HCT116 (cell line): ENCODE results near the gene GNAI3. TPM values are rescaled to one million over a fixed set of nuclear protein-coding genes. Genes with fewer than 3 reads are reported as not detected.

ENCODE experiments used
- ATAC-seq: fragments of 200-7000 bp; cut with Tn5 transposase; 2 replicates; pipeline ENCODE4 v1.9.1; 2020; ENCODE audit warnings: mild to moderate bottlenecking, moderate library complexity
- BruUV-seq: library from RNA; stranded (reverse); fragments of 400-500 nt; replicated peaks from 2 replicates; lab custom pipeline; 2021; lab: Mats Ljungman, UMichigan
- CTCF ChIA-PET: fragments of 300-600 bp; sonication (Branson Sonifier 250); formaldehyde crosslinking; loops from one replicate; lab custom pipeline; 2021; ENCODE audit warnings: antibody characterized with exemption; lab: Charles Lee
- POLR2A ChIA-PET: fragments of 300-600, 350-600 bp; sonication (Branson Sonifier 250); formaldehyde crosslinking; loops from one replicate; lab custom pipeline; 2021; ENCODE audit warnings: antibody characterized with exemption; lab: Charles Lee
- RAD21 ChIA-PET, 2 experiments: fragments of 300-600 bp; sonication (Branson Sonifier 250); formaldehyde crosslinking; loops; one replicate each; lab custom pipeline; 2023; ENCODE audit warnings: low total read pairs in 2 of 2; ENCODE audit not compliant: uncharacterized antibody in 2 of 2, unreplicated experiment in 2 of 2, low non-redundant PET in 1 of 2; lab: Charles Lee
- DNase-seq: peaks from one replicate; pipeline ENCODE4 v3.0.0-alpha.2; 2010; ENCODE audit warnings: low read depth, low spot score
- H2AFZ ChIP-seq: fragments of 200-600 bp; shearing (Covaris generic), sonication (generic); 2 replicates; pipeline ENCODE4 v1.6.1; 2017; ENCODE audit warnings: low read depth, mixed run types, mixed read lengths, antibody characterized with exemption, low read length; ENCODE audit not compliant: poor library complexity, severe bottlenecking
- H3K27ac ChIP-seq: 2 replicates; pipeline ENCODE4 v1.5.1; 2012; ENCODE audit warnings: low read depth, low read length
- H3K27me3 ChIP-seq: fragments of 200-600 bp; sonication (generic); 2 replicates; pipeline ENCODE4 v1.6.1; 2016; ENCODE audit warnings: mixed run types, low read length, mixed read lengths; ENCODE audit not compliant: insufficient read depth
- H3K36me3 ChIP-seq, 2 experiments: fragments of 200-500 bp in 1 of 2; fragments of 200-600 bp in 1 of 2; sonication (Bioruptor generic) in 1 of 2; sonication (generic) in 1 of 2; 2 replicates each; pipeline versions ENCODE4 v1.5.1 to v1.6.1; 2014 to 2016; ENCODE audit warnings: low read length in 2 of 2, inconsistent platforms in 1 of 2, mixed read lengths in 1 of 2, mixed run types in 1 of 2; ENCODE audit not compliant: insufficient read depth in 2 of 2, control insufficient read depth in 1 of 2
- H3K4me1 ChIP-seq, 2 experiments: fragments of 200-600 bp in 1 of 2; sonication (generic) in 1 of 2; 2 replicates each; pipeline versions ENCODE4 v1.5.1 to v1.6.1; 2012 to 2017; ENCODE audit warnings: low read length in 2 of 2, inconsistent platforms in 1 of 2, mild to moderate bottlenecking in 1 of 2, mixed read lengths in 1 of 2, mixed run types in 1 of 2, moderate library complexity in 1 of 2; ENCODE audit not compliant: insufficient read depth in 2 of 2, control insufficient read depth in 1 of 2
- H3K4me2 ChIP-seq: fragments of 200-600 bp; sonication (generic); 2 replicates; pipeline ENCODE4 v1.6.1; 2017; ENCODE audit warnings: mixed run types, low read length, mixed read lengths
- H3K4me3 ChIP-seq, 2 experiments: fragments of 200-600 bp in 1 of 2; sonication (generic) in 1 of 2; replicated peaks in 1 of 2; 2 replicates each; pipeline ENCODE4 v1.5.1; 2011 to 2016; ENCODE audit warnings: low read length in 2 of 2, control low read depth in 1 of 2, low read depth in 1 of 2, mild to moderate bottlenecking in 1 of 2, mixed read lengths in 1 of 2, mixed run types in 1 of 2
- H3K79me2 ChIP-seq: fragments of 200-600 bp; sonication (generic); 2 replicates; pipeline ENCODE4 v1.6.1; 2017; ENCODE audit warnings: mild to moderate bottlenecking, mixed run types, low read length, moderate library complexity, mixed read lengths; ENCODE audit not compliant: insufficient read depth
- H3K9ac ChIP-seq: fragments of 200-600 bp; sonication (generic); 2 replicates; pipeline ENCODE4 v1.6.1; 2016; ENCODE audit warnings: low read length, mixed read lengths
- H3K9me2 ChIP-seq: fragments of 200-600 bp; sonication (generic), shearing (Covaris generic); 2 replicates; pipeline ENCODE4 v1.6.1; 2017; ENCODE audit warnings: mixed run types, mild to moderate bottlenecking, moderate library complexity; ENCODE audit not compliant: insufficient read depth
- H3K9me3 ChIP-seq, 2 experiments: fragments of 200-500 bp in 1 of 2; fragments of 200-600 bp in 1 of 2; sonication (Bioruptor generic) in 1 of 2; sonication (generic) in 1 of 2; 2 replicates each; pipeline ENCODE4 v1.6.1; 2014 to 2017; ENCODE audit warnings: low read length in 2 of 2, mixed read lengths in 2 of 2, inconsistent platforms in 1 of 2, low read depth in 1 of 2, mild to moderate bottlenecking in 1 of 2, mixed run types in 1 of 2, moderate library complexity in 1 of 2; ENCODE audit not compliant: control insufficient read depth in 1 of 2, insufficient read depth in 1 of 2
- H4K20me1 ChIP-seq: fragments of 200-600 bp; sonication (generic), shearing (Covaris generic); 2 replicates; pipeline ENCODE4 v1.6.1; 2017; ENCODE audit warnings: mixed run types, mild to moderate bottlenecking, moderate library complexity; ENCODE audit not compliant: insufficient read depth
- ATF3 ChIP-seq: IDR thresholded peaks from 2 replicates; pipeline ENCODE4 v1.6.1; 2012
- CBX3 ChIP-seq: IDR thresholded peaks from 2 replicates; pipeline ENCODE4 v1.6.1; 2012; ENCODE audit warnings: low read depth
- CEBPB ChIP-seq: IDR thresholded peaks from 2 replicates; pipeline ENCODE4 v1.6.1; 2012; ENCODE audit warnings: low read depth
- EGR1 ChIP-seq: IDR thresholded peaks from 2 replicates; pipeline ENCODE4 v1.6.1; 2012; ENCODE audit warnings: low read depth
- ELF1 ChIP-seq: IDR thresholded peaks from 2 replicates; pipeline ENCODE4 v1.6.1; 2012; ENCODE audit warnings: low read depth, borderline replicate concordance
- EZH2 ChIP-seq: fragments of 200-600 bp; sonication (generic); IDR thresholded peaks from 2 replicates; pipeline ENCODE4 v1.6.1; 2017; ENCODE audit warnings: antibody characterized with exemption, mixed run types
- EZH2phosphoT487 ChIP-seq: fragments of 200-600 bp; IDR thresholded peaks from 2 replicates; pipeline ENCODE4 v1.6.1; 2018; ENCODE audit warnings: antibody characterized with exemption, borderline replicate concordance
- JUND ChIP-seq: IDR thresholded peaks from 2 replicates; pipeline ENCODE4 v1.6.1; 2012
- POLR2A ChIP-seq: IDR thresholded peaks from 2 replicates; pipeline ENCODE4 v1.7.0; 2011; ENCODE audit warnings: borderline replicate concordance; ENCODE audit not compliant: insufficient read depth, insufficient read length; ENCODE audit errors: extremely low read depth
- POLR2AphosphoS5 ChIP-seq: IDR thresholded peaks from 2 replicates; pipeline ENCODE4 v1.6.1; 2011; ENCODE audit warnings: mild to moderate bottlenecking, low read depth, low read length, moderate library complexity
- RAD21 ChIP-seq: IDR thresholded peaks from 2 replicates; pipeline ENCODE4 v1.6.1; 2012; ENCODE audit warnings: low read depth, mild to moderate bottlenecking
- SIN3A ChIP-seq: IDR thresholded peaks from 2 replicates; pipeline ENCODE4 v1.6.1; 2012; ENCODE audit warnings: low read depth
- SP1 ChIP-seq: IDR thresholded peaks from 2 replicates; pipeline ENCODE4 v1.6.1; 2012; ENCODE audit warnings: low read depth
- SRF ChIP-seq: IDR thresholded peaks from 2 replicates; pipeline ENCODE4 v1.6.1; 2012; ENCODE audit warnings: low read depth
- TCF7L2 ChIP-seq: IDR thresholded peaks from 2 replicates; pipeline ENCODE4 v1.7.0; 2011; ENCODE audit warnings: borderline replicate concordance, inconsistent platforms; ENCODE audit not compliant: insufficient read depth, insufficient read length; ENCODE audit errors: extremely low read depth
- YY1 ChIP-seq: IDR thresholded peaks from 2 replicates; pipeline ENCODE4 v1.6.1; 2011; ENCODE audit warnings: low read length, low read depth, moderate library complexity, mild to moderate bottlenecking; ENCODE audit not compliant: insufficient replicate concordance; ENCODE audit errors: extremely low read depth
- ZFX ChIP-seq: fragments of 450-650 bp; IDR thresholded peaks from 2 replicates; pipeline ENCODE4 v1.6.1; 2017
- ZNF274 ChIP-seq: fragments of 200-500 bp; sonication (Bioruptor generic); IDR thresholded peaks from 2 replicates; pipeline ENCODE4 v1.6.1; 2014; ENCODE audit warnings: mild to moderate bottlenecking, low read depth, low read length, inconsistent platforms
- intact Hi-C: fragments of 100-400 bp; cut with micrococcal nuclease; formaldehyde crosslinking; loops from 2 replicates; pipeline ENCODE4 v1.10.0; 2022
- total RNA-seq: library from RNA; stranded (reverse); gene quantifications from one replicate; pipeline ENCODE4 v1.2.1, GENCODE V29; 2021; ENCODE audit not compliant: unreplicated experiment

Gene GNAI3
- total RNA-seq, 1 experiment from 2014 or later, result 9.5 TPM

GRCh38 chr1:109504974-109505373 lies 43.4 kb upstream of the GNAI3 start:
- POLR2A ChIA-PET, result no interaction called here

GRCh38 chr1:109508001-109508872 lies 40.2 kb upstream of the GNAI3 start:
- no peaks in the 10 kb centered on the region for H3K9me3 ChIP-seq
- ChIA-PET POLR2A (no interaction called here), RAD21 (no interaction called here), CTCF (no interaction called here)
- no peak overlapping the region for H3K9ac ChIP-seq
- no peak overlapping the region for H2AFZ ChIP-seq
- BruUV-seq, result no TSS peak
- no peaks in the 10 kb centered on the region for H3K36me3 ChIP-seq
- H3K27ac ChIP-seq, result no peak overlapping the region
- H3K4me3 ChIP-seq, result no peak overlapping the region
- intact Hi-C loops, result no loop called here
- H3K4me2 ChIP-seq, result no peak overlapping the region
- no peaks in the 10 kb centered on the region for H4K20me1 ChIP-seq
- ATAC-seq (no peak), DNase-seq (no peak)
- H3K4me1 ChIP-seq, result peaks cover 0 to 5% of the 10 kb centered on the region in 2 experiments; a peak in 2 of 4 replicates
- no peaks in the 10 kb centered on the region for H3K79me2 ChIP-seq
- no peaks in the 10 kb centered on the region; the same call in 1 of the 2 replicates for H3K9me2 ChIP-seq
- peaks cover 7% of the 10 kb centered on the region; the same call in 1 of the 2 replicates for H3K27me3 ChIP-seq
- no peak for TF ChIP-seq YY1
- TF ChIP-seq POLR2AphosphoS5, result no peak
- no peak for TF ChIP-seq TCF7L2
- TF ChIP-seq ZFX, result no peak
- no peak for TF ChIP-seq CBX3
- TF ChIP-seq CEBPB, result no peak
- no peak for TF ChIP-seq JUND
- TF ChIP-seq EZH2phosphoT487, result no peak
- no peak for TF ChIP-seq EGR1
- no peak for TF ChIP-seq SP1
- no peak for TF ChIP-seq POLR2A
- no peak for TF ChIP-seq ATF3
- no peak for TF ChIP-seq SRF
- TF ChIP-seq EZH2, result no peak
- no peak for TF ChIP-seq RAD21
- no peak for TF ChIP-seq ELF1

More at GRCh38 chr1:109504974-109505373, 43.4 kb upstream of the GNAI3 start:
- ChIA-PET CTCF (interaction anchor here (1.2 to 1.6 kb wide), 2 partner anchors 11 to 15 kb away, joined by 3 to 4 read pairs; partner anchors contain the start of gene CYB561D1), RAD21 (no interaction called here)
- ATAC-seq (no peak), DNase-seq (no peak)
- peaks cover 2% of the 10 kb centered on the region; the same call in 1 of the 2 replicates for H3K27me3 ChIP-seq
- no peaks in the 10 kb centered on the region for H3K9me3 ChIP-seq
- no peaks in the 10 kb centered on the region; the same call in 1 of the 2 replicates for H3K9me2 ChIP-seq
- no peak overlapping the region for H3K4me3 ChIP-seq
- no peak overlapping the region for H2AFZ ChIP-seq
- no peak overlapping the region for H3K4me2 ChIP-seq
- no peaks in the 10 kb centered on the region for H4K20me1 ChIP-seq
- H3K36me3 ChIP-seq, result no peaks in the 10 kb centered on the region
- H3K9ac ChIP-seq, result no peak overlapping the region
- no peaks in the 10 kb centered on the region for H3K79me2 ChIP-seq
- intact Hi-C loops, result no loop called here
- TF ChIP-seq POLR2AphosphoS5, result no peak
- TF ChIP-seq TCF7L2, result no peak
- TF ChIP-seq ELF1, result no peak
- TF ChIP-seq SIN3A, result no peak
- no peak for TF ChIP-seq EGR1
- no peak for TF ChIP-seq EZH2phosphoT487
- TF ChIP-seq RAD21, result no peak
- TF ChIP-seq ZNF274, result no peak
- no peak for TF ChIP-seq SRF
- no peak for TF ChIP-seq ATF3
- TF ChIP-seq CBX3, result no peak
- no peak for TF ChIP-seq YY1
- no peak for TF ChIP-seq ZFX
- TF ChIP-seq EZH2, result no peak
- no TSS peak for BruUV-seq
- H3K4me1 ChIP-seq, result peaks cover 0 to 4% of the 10 kb centered on the region in 2 experiments; a peak in 2 of 4 replicates
- H3K27ac ChIP-seq, result no peak overlapping the region
